Mucosa of stomach (tissue), 1 donor: ENCODE data around the gene SLC33A1.

Experiments used
- H3K27me3 ChIP-seq: one replicate; pipeline ENCODE4 v1.7.0; 2013; ENCODE audit warnings: mild to moderate bottlenecking, low read length; ENCODE audit not compliant: control insufficient read depth, insufficient read depth
- H3K36me3 ChIP-seq: one replicate; pipeline ENCODE4 v1.7.0; 2013; ENCODE audit warnings: low read length; ENCODE audit not compliant: control insufficient read depth, insufficient read depth
- H3K4me1 ChIP-seq: one replicate; pipeline ENCODE4 v1.7.0; 2013; ENCODE audit warnings: mild to moderate bottlenecking, low read length; ENCODE audit not compliant: control insufficient read depth, insufficient read depth
- H3K4me3 ChIP-seq: one replicate; pipeline ENCODE4 v1.7.0; 2013; ENCODE audit warnings: low read length
- H3K9ac ChIP-seq: one replicate; pipeline ENCODE4 v1.7.0; 2013; ENCODE audit warnings: mild to moderate bottlenecking, low read length, moderate library complexity
- H3K9me3 ChIP-seq: one replicate; pipeline ENCODE4 v1.7.0; 2013; ENCODE audit warnings: mild to moderate bottlenecking, low read length, moderate library complexity; ENCODE audit not compliant: control insufficient read depth
- donor health status: Pancreatic carcinoma.

SLC33A1 gene

GRCh38 chr3:155805802-155806618 lies 48.2 kb downstream of the SLC33A1 start, which contains the start of gene C3orf33:
C3orf33 (minus strand) TSS chr3:155806278; CDS start chr3:155806252, 26 bp downstream.
- Histone ChIP-seq H3K9me3 (no peaks in the 10 kb centered on the region), H3K4me3 (peak within 1 kb of the TSS; percentile 60), H3K27me3 (no peaks in the 10 kb centered on the region), H3K4me1 (no peaks in the 10 kb centered on the region), H3K36me3 (no peaks in the 10 kb centered on the region), H3K9ac (peak within 1 kb of the TSS; percentile 88)

- H3K9me3 ChIP-seq = no peaks in the 10 kb centered on the region
- H3K36me3 ChIP-seq = no peaks in the 10 kb centered on the region
- H3K4me3 ChIP-seq = no peak overlapping the region
- H3K9ac ChIP-seq = peak overlapping the region; percentile 88
- no peaks in the 10 kb centered on the region for H3K27me3 ChIP-seq
- no peaks in the 10 kb centered on the region for H3K4me1 ChIP-seq
Measured at GRCh38 chr3:155805204-155805801, 48.9 kb downstream of the SLC33A1 start.

DNA sequence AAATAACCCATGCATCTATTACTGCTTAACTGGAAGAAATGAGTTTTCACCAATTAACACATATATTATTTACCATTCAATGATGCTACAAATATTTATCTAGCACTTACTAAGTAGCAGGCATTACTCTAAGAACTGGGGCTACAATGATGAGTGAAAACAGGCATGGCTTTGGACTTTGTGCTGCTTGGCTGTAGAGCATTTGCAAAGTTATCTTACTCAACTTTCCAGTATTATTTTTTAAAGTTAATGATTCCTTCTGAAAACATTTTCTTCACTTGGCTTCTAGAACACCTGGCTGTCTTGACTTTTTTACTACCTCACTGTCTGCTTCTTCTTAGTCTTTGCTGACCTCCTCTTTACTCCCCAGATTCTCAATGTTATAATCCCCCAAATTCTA lies 49.9 kb downstream of the SLC33A1 start:
- Histone ChIP-seq H3K9ac (no peak overlapping the region), H3K9me3 (no peaks in the 10 kb centered on the region), H3K4me1 (no peaks in the 10 kb centered on the region), H3K36me3 (no peaks in the 10 kb centered on the region), H3K4me3 (no peak overlapping the region), H3K27me3 (no peaks in the 10 kb centered on the region)

- H3K36me3 ChIP-seq = no peaks in the 10 kb centered on the region
- H3K9ac ChIP-seq = no peak overlapping the region
- no peak overlapping the region for H3K4me3 ChIP-seq
- H3K27me3 ChIP-seq = no peaks in the 10 kb centered on the region
- H3K9me3 ChIP-seq = no peaks in the 10 kb centered on the region
- H3K4me1 ChIP-seq = no peaks in the 10 kb centered on the region
Measured at GRCh38 chr3:155792532-155792931, 61.7 kb downstream of the SLC33A1 start.

- Histone ChIP-seq H3K27me3 (no peaks in the 10 kb centered on the region), H3K4me3 (no peak overlapping the region), H3K36me3 (no peaks in the 10 kb centered on the region), H3K9ac (no peak overlapping the region), H3K4me1 (no peaks in the 10 kb centered on the region), H3K9me3 (no peaks in the 10 kb centered on the region)
Measured at GRCh38 chr3:155791190-155791589, 63.0 kb downstream of the SLC33A1 start.

- Histone ChIP-seq H3K9me3 (no peaks in the 10 kb centered on the region), H3K36me3 (no peaks in the 10 kb centered on the region), H3K27me3 (no peaks in the 10 kb centered on the region), H3K9ac (no peak overlapping the region), H3K4me1 (no peaks in the 10 kb centered on the region), H3K4me3 (no peak overlapping the region)
Measured at GRCh38 chr3:155790272-155790925, 63.8 kb downstream of the SLC33A1 start.

GRCh38 chr3:155785662-155786295 lies 68.4 kb downstream of the SLC33A1 start:
- no peaks in the 10 kb centered on the region for H3K9me3 ChIP-seq
- H3K4me1 ChIP-seq = no peaks in the 10 kb centered on the region
- no peak overlapping the region for H3K9ac ChIP-seq
- H3K27me3 ChIP-seq = no peaks in the 10 kb centered on the region
- H3K36me3 ChIP-seq = no peaks in the 10 kb centered on the region
- H3K4me3 ChIP-seq = no peak overlapping the region

DNA sequence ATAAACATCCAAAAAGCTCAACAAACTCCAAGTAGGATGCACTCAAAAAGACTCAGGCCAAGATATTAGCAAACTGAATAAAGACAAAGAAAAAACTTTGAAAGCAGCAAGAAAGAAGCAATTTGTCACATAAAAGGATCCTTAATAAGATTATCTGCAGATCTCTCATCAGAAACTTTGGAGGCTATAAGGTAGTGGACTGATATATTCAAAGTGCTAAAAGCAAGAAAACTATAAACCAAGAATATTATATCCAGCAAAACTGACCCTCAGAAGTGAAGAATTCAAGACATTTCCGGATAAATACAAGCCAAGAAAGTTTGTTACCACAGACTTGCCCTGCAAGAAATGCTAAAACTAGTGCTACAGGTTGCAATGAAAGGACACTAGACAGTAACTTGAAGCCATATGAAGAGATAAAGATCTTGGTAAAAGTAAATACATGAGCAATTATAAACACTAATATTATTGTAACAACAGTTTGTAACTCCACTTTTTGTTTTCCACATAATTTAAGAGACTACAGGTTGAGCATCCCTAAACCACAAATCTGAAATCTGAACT lies 71.8 kb downstream of the SLC33A1 start:
- H3K4me1 ChIP-seq = no peaks in the 10 kb centered on the region
- no peak overlapping the region for H3K4me3 ChIP-seq
- no peaks in the 10 kb centered on the region for H3K36me3 ChIP-seq
- H3K9ac ChIP-seq = no peak overlapping the region
- no peaks in the 10 kb centered on the region for H3K27me3 ChIP-seq
- no peaks in the 10 kb centered on the region for H3K9me3 ChIP-seq

DNA sequence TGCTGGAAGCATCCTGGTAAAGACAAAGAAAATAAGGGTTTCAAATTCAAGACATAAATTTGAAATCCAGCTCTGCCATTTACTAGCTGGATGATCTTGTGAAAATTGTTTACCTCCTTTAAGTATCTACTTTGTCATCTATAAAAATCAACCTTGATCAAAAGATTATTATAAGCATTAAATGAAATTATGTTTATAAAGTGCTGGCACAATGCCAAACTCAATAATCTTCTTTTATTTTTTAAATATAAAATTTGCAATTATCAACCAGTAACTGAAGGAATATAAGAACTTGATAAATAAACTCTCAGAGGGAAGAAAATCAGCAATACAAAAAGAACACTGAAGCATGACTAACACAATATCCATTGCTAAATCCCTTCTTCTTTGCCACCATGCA lies 73.9 kb downstream of the SLC33A1 start:
- H3K9ac ChIP-seq = no peak overlapping the region
- H3K4me1 ChIP-seq = no peaks in the 10 kb centered on the region
- H3K36me3 ChIP-seq = no peaks in the 10 kb centered on the region
- no peak overlapping the region for H3K4me3 ChIP-seq
- H3K27me3 ChIP-seq = no peaks in the 10 kb centered on the region
- H3K9me3 ChIP-seq = no peaks in the 10 kb centered on the region

GRCh38 chr3:155778462-155778861 lies 75.8 kb downstream of the SLC33A1 start:
- H3K4me3 ChIP-seq = no peak overlapping the region
- no peaks in the 10 kb centered on the region for H3K36me3 ChIP-seq
- H3K27me3 ChIP-seq = no peaks in the 10 kb centered on the region
- no peaks in the 10 kb centered on the region for H3K9me3 ChIP-seq
- H3K4me1 ChIP-seq = no peaks in the 10 kb centered on the region
- no peak overlapping the region for H3K9ac ChIP-seq

DNA sequence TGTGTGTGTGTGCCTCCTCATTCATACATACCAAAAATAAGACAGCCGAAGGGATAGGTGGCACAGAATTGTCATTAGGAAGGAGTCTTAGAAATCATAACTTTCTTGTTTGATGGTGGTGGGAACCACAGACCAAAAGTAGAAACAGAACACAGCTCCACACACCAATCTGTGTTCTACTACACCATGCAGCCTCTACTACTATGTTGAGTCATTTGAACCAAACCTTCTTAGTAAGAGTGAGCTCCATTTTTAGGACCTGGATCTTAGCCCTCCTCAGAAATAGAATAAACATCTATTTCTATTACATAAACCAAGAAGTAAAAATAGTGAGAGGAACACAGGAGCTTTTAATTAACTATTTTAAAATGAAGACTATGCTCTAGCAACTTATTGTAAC lies 81.4 kb downstream of the SLC33A1 start:
- H3K4me1 ChIP-seq = no peaks in the 10 kb centered on the region
- H3K36me3 ChIP-seq = no peaks in the 10 kb centered on the region
- H3K4me3 ChIP-seq = no peak overlapping the region
- H3K9me3 ChIP-seq = no peaks in the 10 kb centered on the region
- H3K27me3 ChIP-seq = no peaks in the 10 kb centered on the region
- no peak overlapping the region for H3K9ac ChIP-seq
